A549 (cell line): ENCODE results near the gene CD70. TPM values are rescaled to one million over a fixed set of nuclear protein-coding genes. Genes with fewer than 3 reads are reported as not detected.
"Not testable (repeated sequence)": the region's sequence is repeated elsewhere in the genome, so short reads cannot be mapped to it uniquely, and the experiment has no call there.

Experiments used
- ATAC-seq, 2 experiments: fragments of 200-7000 bp in 1 of 2; fragments of >200 bp in 1 of 2; cut with Nextera tagmentation in 1 of 2; cut with Tn5 transposase in 1 of 2; 3 replicates each; pipeline versions ENCODE4 v1.8.0 to v1.9.1; 2018 to 2020; ENCODE audit warnings: mild to moderate bottlenecking in 1 of 2, moderate library complexity in 1 of 2
- CTCF ChIA-PET: fragments of 300-600 bp; sonication (Branson Sonifier 250); formaldehyde crosslinking; extraction: SDS; loops from one replicate; lab custom pipeline; 2021; ENCODE audit warnings: antibody characterized with exemption, inconsistent platforms; lab: Yijun Ruan, JAX
- POLR2A ChIA-PET: fragments of 350-600 bp; formaldehyde crosslinking; extraction: SDS; loops from one replicate; lab custom pipeline; 2021; ENCODE audit warnings: antibody characterized with exemption, inconsistent platforms; lab: Yijun Ruan, JAX
- DNase-seq, 2 experiments: peaks; one replicate each; pipeline versions ENCODE4 v3.0.0 to v3.0.0-alpha.2; 2011 to 2016; ENCODE audit warnings: low read depth in 1 of 2, low spot score in 1 of 2
- FAIRE-seq: peaks from 2 replicates; lab custom pipeline; 2011; peaks lifted over from hg19 to GRCh38; lab: Jason Lieb, UNC
- H3K27ac ChIP-seq, 2 experiments: fragments of >200 bp; sonication (Bioruptor Twin); formaldehyde crosslinking; 3 replicates each; pipeline ENCODE4 v1.5.1; 2016 to 2017
- H3K4me1 ChIP-seq: fragments of >200 bp; sonication (Bioruptor Twin); formaldehyde crosslinking; 3 replicates; pipeline ENCODE4 v1.6.1; 2016
- H3K4me2 ChIP-seq: fragments of >200 bp; sonication (Bioruptor Twin); formaldehyde crosslinking; 3 replicates; pipeline ENCODE4 v1.6.1; 2016
- H3K4me3 ChIP-seq: fragments of >200 bp; sonication (Bioruptor Twin); formaldehyde crosslinking; 3 replicates; pipeline ENCODE4 v1.5.1; 2016
- H3K9me3 ChIP-seq: fragments of >200 bp; sonication (Bioruptor Twin); formaldehyde crosslinking; 3 replicates; pipeline ENCODE4 v1.6.1; 2016
- CBX2 ChIP-seq: fragments of 200-600 bp; sonication (generic); IDR thresholded peaks from 2 replicates; pipeline ENCODE4 v1.6.1; 2016; ENCODE audit warnings: low read depth, mild to moderate bottlenecking, borderline replicate concordance
- CBX8 ChIP-seq: fragments of 200-600 bp; sonication (generic); IDR thresholded peaks from 2 replicates; pipeline ENCODE4 v1.6.1; 2016
- CTCF ChIP-seq: fragments of >200 bp; sonication (Bioruptor Twin); formaldehyde crosslinking; IDR thresholded peaks from 3 replicates; pipeline ENCODE4 v1.5.1; 2016
- EHF ChIP-seq: fragments of 250-450 bp; sonication (Bioruptor Pico); IDR thresholded peaks from 2 replicates; pipeline ENCODE4 v1.5.0; 2020; ENCODE audit warnings: mild to moderate bottlenecking
- EHMT2 ChIP-seq: fragments of 200-600 bp; sonication (generic); IDR thresholded peaks from 2 replicates; pipeline ENCODE4 v1.6.1; 2016; ENCODE audit warnings: antibody characterized with exemption, low read depth, mild to moderate bottlenecking, moderate library complexity
- ELK1 ChIP-seq: fragments of 150-350 bp; IDR thresholded peaks from 2 replicates; pipeline ENCODE4 v1.6.1; 2014; ENCODE audit warnings: low read depth, mild to moderate bottlenecking, low read length
- EP300 ChIP-seq, 2 experiments: fragments of >200 bp; sonication (Bioruptor Twin); formaldehyde crosslinking; IDR thresholded peaks; 2 replicates in 1 of 2; 3 replicates in 1 of 2; pipeline ENCODE4 v1.6.1; 2016 to 2017
- ESRRA ChIP-seq: fragments of 150-350 bp; IDR thresholded peaks from 2 replicates; pipeline ENCODE4 v1.6.1; 2014; ENCODE audit warnings: mild to moderate bottlenecking, low read length, borderline replicate concordance
- HEYL ChIP-seq: fragments of 250-450 bp; sonication (Bioruptor Pico); IDR thresholded peaks from 2 replicates; pipeline ENCODE4 v1.8.0; 2021; ENCODE audit warnings: mild to moderate bottlenecking, moderate library complexity
- HOXB5 ChIP-seq: fragments of 250-450 bp; sonication (Bioruptor Pico); IDR thresholded peaks from 2 replicates; pipeline ENCODE4 v1.5.0; 2020; ENCODE audit warnings: mild to moderate bottlenecking, moderate library complexity
- KDM5A ChIP-seq: fragments of 200-600 bp; sonication (generic); IDR thresholded peaks from 2 replicates; pipeline ENCODE4 v1.6.1; 2016; ENCODE audit warnings: antibody characterized with exemption, mild to moderate bottlenecking
- MAX ChIP-seq: IDR thresholded peaks from 2 replicates; pipeline ENCODE4 v1.6.1; 2012
- NFE2L2 ChIP-seq: fragments of 150-350 bp; conservative IDR thresholded peaks from 2 replicates; pipeline ENCODE4 v1.6.1; 2014; ENCODE audit warnings: low read length
- NPAS2 ChIP-seq: fragments of 250-450 bp; sonication (Bioruptor Pico); IDR thresholded peaks from 2 replicates; pipeline ENCODE4 v1.8.0; 2022; ENCODE audit warnings: mild to moderate bottlenecking, moderate library complexity, borderline replicate concordance
- POLR2A ChIP-seq: IDR thresholded peaks from 2 replicates; pipeline ENCODE4 v1.6.1; 2012; ENCODE audit warnings: mild to moderate bottlenecking, low read length
- POLR2AphosphoS2 ChIP-seq: conservative IDR thresholded peaks from 2 replicates; pipeline ENCODE4 v1.6.1; 2012; ENCODE audit warnings: low read length, improper control_type of control experiment, inconsistent platforms
- RAD21 ChIP-seq, 2 experiments: fragments of >200 bp in 1 of 2; sonication (Bioruptor Twin) in 1 of 2; formaldehyde crosslinking in 1 of 2; IDR thresholded peaks in 1 of 2; conservative IDR thresholded peaks in 1 of 2; 2 replicates in 1 of 2; 3 replicates in 1 of 2; pipeline ENCODE4 v1.6.1; 2012 to 2018; ENCODE audit warnings: inconsistent platforms in 1 of 2
- RCOR1 ChIP-seq: fragments of 150-350 bp; IDR thresholded peaks from 2 replicates; pipeline ENCODE4 v1.6.1; 2014; ENCODE audit warnings: antibody characterized with exemption, low read length, low read depth
- WGBS: methylation state at CpG from one replicate; pipeline ENCODE4 v1.1.6; 2017; ENCODE audit errors: missing lambda C conversion rate; 5-methylcytosine and 5-hydroxymethylcytosine counted together
- polyA plus RNA-seq, 4 experiments: library from polyadenylated mRNA; depleted of rRNA in 3 of 4; stranded (reverse); fragments of >200 nt; fragmentation: RNase III in 1 of 4; extraction: RNeasy Plus Mini Kit Qiagen cat#74134 plus additional on column Dnase treatment in 1 of 4; gene quantifications; 2 replicates in 3 of 4; 3 replicates in 1 of 4; pipeline ENCODE4 v1.2.3, GENCODE V29; 2011 to 2017

Gene CD70
- polyA plus RNA-seq, 2 of the 4 experiments (the other 2 are of a cell fraction): 7.7 to 35.7 TPM

GRCh38 chr19:6551607-6552450 is 39.1 kb downstream of the CD70 start:
- ATAC-seq (peak; percentile 94 to 98), DNase-seq (peak; percentile 61 to 64)
- CTCF ChIA-PET: interaction anchor here (0.7 to 2.5 kb wide), 12 partner anchors 11 to 312 kb away, joined by 3 to 9 read pairs (median 4); partner anchors contain the start of gene TNFSF9
- WGBS: 63% methylated on average over 7 of the region's 28 CpGs
- Histone ChIP-seq H3K4me1 (peaks cover 11% of the 10 kb centered on the region), H3K9me3 (no peaks in the 10 kb centered on the region)
- TF ChIP-seq POLR2A (0 out of 2 replicates have a peak, but pooled peaks have one; percentile 13), MAX (peak; percentile 41), CTCF (peak; percentile 24; the same call in 2 of the 3 replicates), RAD21 (conservative IDR thresholded peaks at IDR 0.05 in 1 of 2, IDR thresholded peaks at IDR 0.05 in 1 of 2) (0 out of 5 replicates have a peak, but pooled peaks of 1 of the 2 experiments have one; percentile 23), EP300 (IDR thresholded peaks at IDR 0.05) (no peak)
- TF ChIP-seq, all 56 proteins: peak for 4
- no peak for FAIRE-seq
- Histone ChIP-seq H3K4me3 (no peak overlapping the region), H3K27ac (peak overlapping the region; percentile 61 to 81), H3K4me2 (peak overlapping the region; percentile 76)
- POLR2A ChIA-PET: interaction anchor here (2.3 kb wide), 1 partner anchor 21 kb away, joined by 12 read pairs; the partner anchor contains the start of gene TNFSF9

GRCh38 chr19:6551091-6551490 is 39.9 kb downstream of the CD70 start:
- no peak for TF ChIP-seq EHMT2
- TF ChIP-seq HEYL (CRISPR knock-in tag): no peak
- TF ChIP-seq RCOR1: no peak
- TF ChIP-seq ESRRA: no peak
- TF ChIP-seq CBX8: no peak
- TF ChIP-seq ELK1: no peak
- TF ChIP-seq HOXB5 (CRISPR knock-in tag): no peak
- TF ChIP-seq NFE2L2: no peak
- no peak for TF ChIP-seq CBX2
- no peak for TF ChIP-seq KDM5A
- TF ChIP-seq NPAS2 (CRISPR knock-in tag): no peak
- TF ChIP-seq POLR2AphosphoS2: no peak
- no peak for TF ChIP-seq EHF (CRISPR knock-in tag)
- POLR2A ChIA-PET: interaction anchor here (3.2 kb wide), 1 partner anchor 20 kb away, joined by 13 read pairs; the partner anchor contains the start of gene TNFSF9
- H3K9me3 ChIP-seq: no peaks in the 10 kb centered on the region
- H3K4me2 ChIP-seq: no peak overlapping the region
- ATAC-seq (peak; percentile 22 to 49; a peak in 3 of 6 replicates), FAIRE-seq (no peak), DNase-seq (no peak)
- H3K27ac ChIP-seq: peak overlapping the region in 1 of 2 experiments; percentile 81; a peak in 3 of 6 replicates
- peaks cover 11% of the 10 kb centered on the region for H3K4me1 ChIP-seq
- CTCF ChIA-PET: interaction anchor here (0.8 to 2.5 kb wide), 5 partner anchors 10 to 82 kb away, joined by 3 to 9 read pairs (median 3); no protein-coding TSS in a partner anchor
- 80% methylated on average over 1 of the region's 3 CpGs for WGBS
- no peak overlapping the region for H3K4me3 ChIP-seq

- not testable (repeated sequence) for FAIRE-seq
Observed at GRCh38 chr19:6550679-6551078, 40.3 kb downstream of the CD70 start.

More at GRCh38 chr19:6550679-6551078, 40.3 kb downstream of the CD70 start:
- CTCF ChIA-PET: interaction anchor here (1.1 to 2.5 kb wide), 3 partner anchors 12 to 187 kb away, joined by 3 to 9 read pairs (median 3); no protein-coding TSS in a partner anchor
- Histone ChIP-seq H3K4me1 (peaks cover 11% of the 10 kb centered on the region), H3K27ac (peak overlapping the region in 1 of 2 experiments; percentile 81; a peak in 2 of 6 replicates)
- ATAC-seq, H3K4me2 ChIP-seq, H3K9me3 ChIP-seq, DNase-seq, H3K4me3 ChIP-seq: not testable (repeated sequence)
- 76% methylated on average over 6 of the region's 6 CpGs for WGBS
- POLR2A ChIA-PET: interaction anchor here (3.2 kb wide), 1 partner anchor 20 kb away, joined by 13 read pairs; the partner anchor contains the start of gene TNFSF9
